PC-3 (cell line): ENCODE results near the gene PKDCC. TPM values are rescaled to one million over a fixed set of nuclear protein-coding genes. Genes with fewer than 3 reads are reported as not detected.

Experiments used
- ATAC-seq: fragments of 200-7000 bp; cut with Tn5 transposase; 2 replicates; pipeline ENCODE4 v1.9.1; 2020; ENCODE audit warnings: mild to moderate bottlenecking, moderate library complexity
- BruUV-seq: library from RNA; stranded (reverse); fragments of 400-500 nt; replicated peaks from 2 replicates; lab custom pipeline; 2021; lab: Mats Ljungman, UMichigan
- CTCF ChIA-PET: fragments of 300-600 bp; sonication (Branson Sonifier 250); formaldehyde crosslinking; loops from one replicate; lab custom pipeline; 2022; ENCODE audit warnings: antibody characterized with exemption; lab: Charles Lee
- POLR2A ChIA-PET: fragments of 300-600 bp; sonication (Branson Sonifier 250); formaldehyde crosslinking; loops from one replicate; lab custom pipeline; 2022; ENCODE audit warnings: antibody characterized with exemption; ENCODE audit not compliant: unreplicated experiment; lab: Charles Lee
- DNase-seq: peaks from one replicate; pipeline ENCODE4 v3.0.0-alpha.2; 2015
- H2AFZ ChIP-seq: fragments of 300-600 bp; sonication (generic); 2 replicates; pipeline ENCODE4 v1.6.0; 2016; ENCODE audit warnings: antibody characterized with exemption, low read length
- H3F3A ChIP-seq: fragments of 300-600 bp; sonication (generic); one replicate; pipeline ENCODE4 v1.6.0; 2017; ENCODE audit warnings: antibody characterized with exemption, low read length, control low read depth, mild to moderate bottlenecking; ENCODE audit not compliant: unreplicated experiment
- H3K27ac ChIP-seq: fragments of 300-600 bp; sonication (generic); 2 replicates; pipeline ENCODE4 v1.5.1; 2016; ENCODE audit warnings: mild to moderate bottlenecking, low read length
- H3K27me3 ChIP-seq: fragments of 300-600 bp; sonication (generic); 2 replicates; pipeline ENCODE4 v1.6.1; 2016; ENCODE audit warnings: low read length, mixed read lengths
- H3K36me3 ChIP-seq: fragments of 300-600 bp; sonication (generic); 2 replicates; pipeline ENCODE4 v1.6.1; 2016; ENCODE audit warnings: low read depth, mixed run types, low read length, mixed read lengths
- H3K4me1 ChIP-seq: fragments of 300-600 bp; sonication (generic); 2 replicates; pipeline ENCODE4 v1.5.1; 2016; ENCODE audit warnings: low read length; ENCODE audit not compliant: insufficient read depth
- H3K4me2 ChIP-seq: fragments of 300-600 bp; sonication (generic); 2 replicates; pipeline ENCODE4 v1.6.0; 2016; ENCODE audit warnings: low read length
- H3K4me3 ChIP-seq: fragments of 300-600 bp; sonication (generic); 2 replicates; pipeline ENCODE4 v1.5.1; 2016; ENCODE audit warnings: mild to moderate bottlenecking, low read length, mixed read lengths
- H3K79me2 ChIP-seq: fragments of 300-600 bp; sonication (generic); 2 replicates; pipeline ENCODE4 v1.6.1; 2017; ENCODE audit warnings: low read length, mixed read lengths
- H3K9ac ChIP-seq: fragments of 300-600 bp; sonication (generic); 2 replicates; pipeline ENCODE4 v1.6.0; 2016; ENCODE audit warnings: mild to moderate bottlenecking, low read length
- H3K9me2 ChIP-seq: fragments of 300-600 bp; sonication (generic); replicated peaks from 2 replicates; pipeline ENCODE4 v1.6.1; 2016; ENCODE audit warnings: mixed run types, low read length, mixed read lengths
- H3K9me3 ChIP-seq: fragments of 300-600 bp; sonication (generic); 2 replicates; pipeline ENCODE4 v1.6.1; 2016; ENCODE audit warnings: low read length, mixed read lengths
- H4K20me1 ChIP-seq: fragments of 300-600 bp; sonication (generic); 2 replicates; pipeline ENCODE4 v1.6.1; 2016; ENCODE audit warnings: low read length, mixed read lengths
- CTCF ChIP-seq: fragments of 300-600 bp; sonication (generic); conservative IDR thresholded peaks from 2 replicates; pipeline ENCODE4 v1.5.1; 2017; ENCODE audit warnings: antibody characterized with exemption, low read depth, mild to moderate bottlenecking, low read length
- EZH2 ChIP-seq: fragments of 300-600 bp; sonication (generic); IDR thresholded peaks from one replicate; pipeline ENCODE4 v1.6.1; 2017; ENCODE audit warnings: antibody characterized with exemption, mild to moderate bottlenecking, low read length; ENCODE audit not compliant: unreplicated experiment
- EZH2phosphoT487 ChIP-seq: fragments of 300-600 bp; sonication (generic); IDR thresholded peaks from 2 replicates; pipeline ENCODE4 v1.6.1; 2018; ENCODE audit warnings: mild to moderate bottlenecking, antibody characterized with exemption, low read length, borderline replicate concordance
- intact Hi-C: fragments of 100-400 bp; cut with micrococcal nuclease; formaldehyde crosslinking; loops from 2 replicates; pipeline ENCODE4 v1.9.0; 2023
- total RNA-seq: library from RNA; depleted of rRNA; stranded (reverse); fragments of >200 nt; gene quantifications from 2 replicates; pipeline ENCODE4 v1.2.3, GENCODE V29; 2014

The PKDCC gene
- total RNA-seq, 1 experiment from 2014 or later: 2.1 TPM

- Histone ChIP-seq H3K9me2 (no peaks in the 10 kb centered on the region), H3F3A (no peaks in the 10 kb centered on the region), H3K4me1 (no peaks in the 10 kb centered on the region), H2AFZ (no peak overlapping the region), H3K27me3 (peaks cover 6% of the 10 kb centered on the region; the same call in 1 of the 2 replicates), H3K9ac (no peak overlapping the region), H3K9me3 (no peaks in the 10 kb centered on the region), H3K36me3 (no peaks in the 10 kb centered on the region), H3K4me3 (no peak overlapping the region), H3K27ac (no peak overlapping the region), H3K4me2 (no peak overlapping the region), H3K79me2 (no peaks in the 10 kb centered on the region), H4K20me1 (no peaks in the 10 kb centered on the region)
- BruUV-seq: no TSS peak
- peak; percentile 4 for DNase-seq
- ATAC-seq: no peak
- ChIA-PET POLR2A (no interaction called here), CTCF (no interaction called here)
- intact Hi-C loops: no loop called here
- TF ChIP-seq CTCF (no peak), EZH2 (no peak), EZH2phosphoT487 (no peak)
These were observed 26.8 kb downstream of the PKDCC start for GRCh38 chr2:42074661-42075060.

GRCh38 chr2:42076357-42077225 is 28.8 kb downstream of the PKDCC start:
- Histone ChIP-seq H3K79me2 (no peaks in the 10 kb centered on the region), H3F3A (no peaks in the 10 kb centered on the region), H2AFZ (no peak overlapping the region), H3K27me3 (no peaks in the 10 kb centered on the region), H3K9me2 (no peaks in the 10 kb centered on the region), H3K4me2 (no peak overlapping the region), H3K4me3 (no peak overlapping the region), H3K36me3 (no peaks in the 10 kb centered on the region), H3K9me3 (no peaks in the 10 kb centered on the region), H3K9ac (no peak overlapping the region), H3K27ac (no peak overlapping the region), H3K4me1 (no peaks in the 10 kb centered on the region), H4K20me1 (no peaks in the 10 kb centered on the region)
- TF ChIP-seq CTCF (no peak), EZH2 (no peak), EZH2phosphoT487 (no peak)
- intact Hi-C loops: no loop called here
- ATAC-seq: no peak
- DNase-seq: peak; percentile 39
- ChIA-PET CTCF (no interaction called here), POLR2A (no interaction called here)
- no TSS peak for BruUV-seq

- no TSS peak for BruUV-seq
- no peak overlapping the region for H3K4me2 ChIP-seq
- no peaks in the 10 kb centered on the region for H3K79me2 ChIP-seq
- no peak overlapping the region for H3K4me3 ChIP-seq
- no peaks in the 10 kb centered on the region for H3K36me3 ChIP-seq
- H3K9me3 ChIP-seq: no peaks in the 10 kb centered on the region
- no peak overlapping the region for H2AFZ ChIP-seq
- H3F3A ChIP-seq: no peaks in the 10 kb centered on the region
- no peaks in the 10 kb centered on the region for H3K4me1 ChIP-seq
- ATAC-seq: no peak
- TF ChIP-seq CTCF: peak; percentile 11; the same call in 1 of the 2 replicates
- no peak for TF ChIP-seq EZH2
- CTCF ChIA-PET: no interaction called here
- no peak overlapping the region for H3K27ac ChIP-seq
- intact Hi-C loops: no loop called here
- DNase-seq: no peak
- POLR2A ChIA-PET: no interaction called here
- H3K27me3 ChIP-seq: no peaks in the 10 kb centered on the region
- no peaks in the 10 kb centered on the region for H3K9me2 ChIP-seq
- H4K20me1 ChIP-seq: no peaks in the 10 kb centered on the region
- H3K9ac ChIP-seq: no peak overlapping the region
These were observed 29.5 kb downstream of the PKDCC start for GRCh38 chr2:42077343-42077742.
